Hepatocyte (in vitro differentiated cells): ENCODE results near the gene PHKB.

ENCODE experiments used
- CTCF ChIP-seq: fragments of 200-600 bp; sonication (generic); IDR thresholded peaks from 2 replicates; pipeline ENCODE4 v1.5.1; 2016; ENCODE audit warnings: antibody characterized with exemption, mild to moderate bottlenecking; ENCODE audit not compliant: poor library complexity
- EZH2 ChIP-seq: fragments of 200-600 bp; sonication (generic); IDR thresholded peaks from 2 replicates; pipeline ENCODE4 v1.6.1; 2016; ENCODE audit warnings: antibody characterized with exemption, mild to moderate bottlenecking, borderline replicate concordance

- TF ChIP-seq EZH2 (no peak), CTCF (no peak)
Observed at GRCh38 chr16:47694543-47694942, 233.4 kb downstream of the PHKB start.
